Left hindlimb (tissue), 1 donor: ENCODE data around the gene UBE2G1.
"Not testable (repeated sequence)": the region's sequence is repeated elsewhere in the genome, so short reads cannot be mapped to it uniquely, and the experiment has no call there.

ENCODE experiments used
- DNase-seq: peaks from one replicate; pipeline ENCODE4 v3.0.0-alpha.2; 2018

UBE2G1 gene

GRCh38 chr17:4297351-4297750 is 69.1 kb downstream of the UBE2G1 start:
- DNase-seq = no peak

DNA sequence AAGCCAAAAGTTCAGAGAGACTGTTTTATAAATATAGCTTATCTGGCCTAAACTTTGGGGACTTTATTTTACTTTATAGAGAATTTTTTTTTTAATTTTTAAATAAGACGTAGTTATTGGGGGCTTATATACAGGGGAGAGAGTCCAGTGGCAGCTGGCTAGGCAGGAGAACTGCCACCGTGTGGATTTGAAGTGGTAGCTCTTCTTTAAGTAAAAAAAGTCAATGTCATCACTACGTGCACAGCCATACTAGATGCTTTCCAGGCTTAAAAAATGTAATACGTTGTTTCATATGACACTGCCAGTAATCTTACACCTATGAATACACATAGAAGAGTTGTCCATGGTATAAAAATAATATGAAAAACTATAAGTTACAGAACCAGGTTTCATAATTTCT is 70.8 kb downstream of the UBE2G1 start:
- no peak for DNase-seq

GRCh38 chr17:4293572-4293971 is 72.9 kb downstream of the UBE2G1 start:
- no peak for DNase-seq

DNA sequence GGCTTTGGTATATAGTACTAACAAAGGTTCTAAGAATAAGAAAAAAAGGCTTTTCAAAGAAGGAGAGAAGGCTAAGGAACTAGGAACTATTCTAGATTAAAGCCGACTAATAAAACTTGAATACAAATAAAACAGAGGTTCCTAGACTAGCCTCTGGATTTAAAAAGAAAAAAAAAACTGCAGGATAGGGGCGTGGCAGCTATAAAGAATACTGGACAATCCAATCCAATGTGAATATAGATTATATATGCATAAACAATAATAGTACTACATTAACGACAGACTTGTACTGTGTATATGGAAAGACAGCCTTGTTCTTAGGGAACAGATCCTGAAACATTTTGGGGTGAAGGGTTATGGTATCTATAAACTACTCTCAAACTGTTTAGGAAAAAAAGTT is 78.8 kb downstream of the UBE2G1 start:
- DNase-seq = no peak

GRCh38 chr17:4276514-4276913 is 90.0 kb downstream of the UBE2G1 start:
- DNase-seq = no peak

- DNase-seq = no peak
Measured at GRCh38 chr17:4272972-4273368, 93.5 kb downstream of the UBE2G1 start.

DNA sequence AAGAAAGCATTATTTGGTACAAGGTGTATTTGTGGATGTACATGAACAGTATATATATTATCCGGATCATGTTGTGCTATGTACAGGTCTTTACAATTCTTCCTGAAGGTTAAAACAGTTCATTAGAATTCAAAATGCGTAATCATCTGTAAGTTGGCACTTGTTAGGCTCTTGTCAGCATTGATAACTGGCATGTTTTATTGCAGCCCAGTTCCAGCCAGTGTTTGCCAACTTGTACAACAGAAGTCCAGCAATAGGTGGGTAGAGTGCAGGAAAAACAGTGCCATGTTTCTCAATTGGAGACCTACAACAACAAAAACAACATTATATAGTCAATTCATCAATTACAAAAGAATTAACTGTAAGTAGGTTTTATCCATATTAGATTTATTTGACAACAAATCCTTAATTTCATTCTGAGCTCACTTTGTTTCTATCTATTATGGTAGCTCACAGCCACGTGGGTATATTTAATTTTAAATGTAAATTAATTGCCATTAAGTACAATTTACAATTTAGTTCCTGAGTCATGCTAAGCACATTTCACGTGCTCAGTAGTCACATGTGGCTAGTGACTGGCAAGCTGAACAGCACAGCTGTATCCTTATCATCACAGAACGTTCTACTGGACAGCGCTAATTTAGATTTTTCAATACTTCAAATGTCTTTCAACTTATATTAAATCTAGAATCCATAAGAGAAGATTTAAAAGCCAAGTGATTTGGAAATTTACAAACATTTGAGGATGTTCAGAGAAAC is 94.1 kb downstream of the UBE2G1 start:
- no peak for DNase-seq

- no peak for DNase-seq
Measured at GRCh38 chr17:4270736-4271135, 95.7 kb downstream of the UBE2G1 start.

- DNase-seq = no peak
Measured at GRCh38 chr17:4269915-4270314, 96.6 kb downstream of the UBE2G1 start.

GRCh38 chr17:4267402-4267801 is 99.1 kb downstream of the UBE2G1 start:
- DNase-seq = no peak

GRCh38 chr17:4266550-4266949 is 99.9 kb downstream of the UBE2G1 start:
- DNase-seq = no peak

GRCh38 chr17:4263282-4264215 is 102.9 kb downstream of the UBE2G1 start, which contains the start of gene ANKFY1:
Gene ANKFY1 (minus strand): TSS chr17:4263979. CDS start chr17:4263941, 38 bp downstream.
- DNase-seq = peak; percentile 97

GRCh38 chr17:4262703-4263102 is 103.8 kb downstream of the UBE2G1 start:
- no peak for DNase-seq

- no peak for DNase-seq
Measured at GRCh38 chr17:4261452-4261851, 105.0 kb downstream of the UBE2G1 start.

DNA sequence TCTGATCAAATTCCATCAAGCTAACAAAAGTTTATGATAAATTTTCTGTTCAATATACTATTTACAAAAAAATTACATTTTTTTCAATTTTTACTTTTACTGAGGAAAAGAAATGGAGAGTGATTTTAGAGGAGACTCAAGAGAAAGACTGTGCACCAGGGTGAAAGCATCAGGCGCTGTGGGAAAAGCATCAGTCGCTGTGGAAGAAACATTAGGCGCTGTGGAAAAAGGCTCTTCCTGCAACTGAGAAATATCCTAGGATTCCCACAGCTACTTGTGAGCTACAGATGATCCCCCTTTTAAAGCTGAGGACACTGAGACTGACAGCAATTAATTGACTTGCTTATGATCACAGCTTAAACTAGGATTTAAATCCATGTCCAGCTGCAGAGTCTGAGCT is 107.6 kb downstream of the UBE2G1 start:
- no peak for DNase-seq

GRCh38 chr17:4256952-4257351 is 109.5 kb downstream of the UBE2G1 start:
- DNase-seq = no peak

DNA sequence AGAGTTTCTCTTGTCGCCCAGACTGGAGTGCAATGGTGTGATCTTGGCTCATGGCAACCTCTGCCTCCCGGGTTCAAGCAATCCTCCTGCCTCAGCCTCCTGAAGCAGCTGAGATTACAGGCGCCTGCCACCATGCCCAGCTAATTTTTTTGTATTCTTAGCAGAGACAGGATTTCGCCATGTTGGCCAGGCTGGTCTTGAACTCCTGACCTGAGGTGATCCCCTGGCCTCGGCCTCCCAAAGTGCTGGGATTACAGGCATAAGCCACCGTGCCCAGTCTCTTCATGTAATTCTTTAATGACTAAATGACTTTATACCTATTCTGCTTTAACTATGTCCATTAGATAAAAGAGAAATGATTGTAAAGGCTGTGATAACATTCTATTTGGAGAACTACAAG is 111.2 kb downstream of the UBE2G1 start:
- DNase-seq = not testable (repeated sequence)

DNA sequence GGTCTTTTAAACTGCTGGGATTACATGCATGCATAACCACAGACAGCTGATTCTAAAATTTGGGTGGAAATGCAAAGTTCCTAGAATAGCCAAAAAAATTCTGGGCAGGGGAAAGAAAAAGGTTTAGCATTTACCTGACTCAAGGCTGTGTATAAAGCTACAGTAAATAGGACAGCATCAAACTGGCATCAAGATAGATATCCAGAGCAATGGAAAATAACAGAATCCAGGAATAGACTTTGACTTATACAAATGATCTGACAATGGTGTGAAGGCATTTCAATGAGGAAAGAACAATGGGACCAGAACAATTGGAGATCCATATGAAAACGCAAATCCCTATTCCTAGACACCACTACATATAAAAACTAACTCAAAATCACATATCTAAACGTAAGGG is 115.6 kb downstream of the UBE2G1 start:
- no peak for DNase-seq

DNA sequence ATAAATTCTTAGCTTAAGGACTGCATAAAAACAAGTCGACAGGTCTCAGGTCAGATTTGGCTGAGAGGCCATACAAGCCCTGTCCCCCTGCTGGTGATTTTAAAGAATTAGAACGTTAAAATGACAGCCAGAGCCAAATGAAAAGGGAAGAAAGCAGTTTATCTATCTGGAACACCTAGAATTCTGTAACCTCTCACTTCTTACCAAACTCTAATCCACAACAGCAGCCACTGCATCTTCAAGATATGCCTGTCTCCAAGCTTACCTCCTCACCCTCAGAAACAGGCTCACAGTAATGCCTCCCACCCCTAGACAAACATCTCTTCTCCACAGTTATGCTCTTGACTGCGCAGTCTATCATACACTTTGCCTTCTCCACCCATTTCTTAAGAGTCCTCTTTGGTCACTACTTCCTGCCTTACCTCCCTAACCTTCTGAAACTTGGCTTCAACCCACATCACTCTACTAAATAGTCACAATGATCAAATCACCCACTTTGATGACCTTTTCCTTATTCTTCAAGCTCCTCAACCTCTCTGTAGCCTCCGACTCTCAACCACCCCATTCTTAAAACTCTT is 116.9 kb downstream of the UBE2G1 start:
- DNase-seq = no peak

DNA sequence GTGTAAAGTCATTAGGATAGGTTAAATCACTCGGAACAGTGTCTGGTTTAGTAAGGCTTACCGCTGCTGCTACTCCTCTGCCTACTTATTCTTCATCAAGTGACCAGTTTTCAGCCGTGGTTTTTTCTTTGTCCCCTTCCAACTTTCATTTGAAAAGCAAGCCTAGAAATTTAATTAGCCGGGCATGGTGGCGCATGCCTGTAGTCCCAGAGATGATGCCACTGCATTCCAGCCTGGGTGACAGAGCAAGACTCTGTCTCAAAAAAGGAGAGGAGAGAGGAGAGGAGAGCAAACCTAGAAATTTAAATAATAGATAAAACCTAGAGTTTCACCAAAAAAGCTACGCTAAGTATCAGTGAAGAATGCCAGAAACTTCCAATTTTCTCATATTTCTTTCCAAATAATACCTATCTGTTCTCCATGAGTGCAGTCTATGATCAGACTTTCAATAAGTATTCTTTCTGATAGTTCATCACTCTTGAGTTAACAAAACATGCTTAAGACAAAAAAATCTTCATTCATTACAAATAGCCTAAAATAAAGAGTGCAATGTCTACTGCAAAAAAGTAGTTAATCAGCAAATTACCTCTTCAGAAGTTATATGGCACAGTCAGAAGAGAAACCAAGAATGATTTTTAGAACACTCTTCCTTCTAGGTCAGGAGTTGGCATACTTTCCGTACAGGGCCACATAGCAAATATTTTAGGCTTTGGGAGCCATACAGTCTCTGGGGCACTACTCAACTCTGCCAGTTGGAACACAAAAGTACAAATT is 117.8 kb downstream of the UBE2G1 start:
- DNase-seq = no peak

GRCh38 chr17:4247971-4248388 is 118.5 kb downstream of the UBE2G1 start:
- DNase-seq = no peak

GRCh38 chr17:4247361-4247970 is 119.0 kb downstream of the UBE2G1 start:
- DNase-seq = no peak
